Nucleus accumbens (tissue), 56 donors: ENCODE data around the gene ARHGAP8.

Source experiments
- DNase-seq, 56 donors: peaks; one replicate each; lab custom pipeline; 2025; lab: John Stamatoyannopoulos, UW

The ARHGAP8 gene

DNA sequence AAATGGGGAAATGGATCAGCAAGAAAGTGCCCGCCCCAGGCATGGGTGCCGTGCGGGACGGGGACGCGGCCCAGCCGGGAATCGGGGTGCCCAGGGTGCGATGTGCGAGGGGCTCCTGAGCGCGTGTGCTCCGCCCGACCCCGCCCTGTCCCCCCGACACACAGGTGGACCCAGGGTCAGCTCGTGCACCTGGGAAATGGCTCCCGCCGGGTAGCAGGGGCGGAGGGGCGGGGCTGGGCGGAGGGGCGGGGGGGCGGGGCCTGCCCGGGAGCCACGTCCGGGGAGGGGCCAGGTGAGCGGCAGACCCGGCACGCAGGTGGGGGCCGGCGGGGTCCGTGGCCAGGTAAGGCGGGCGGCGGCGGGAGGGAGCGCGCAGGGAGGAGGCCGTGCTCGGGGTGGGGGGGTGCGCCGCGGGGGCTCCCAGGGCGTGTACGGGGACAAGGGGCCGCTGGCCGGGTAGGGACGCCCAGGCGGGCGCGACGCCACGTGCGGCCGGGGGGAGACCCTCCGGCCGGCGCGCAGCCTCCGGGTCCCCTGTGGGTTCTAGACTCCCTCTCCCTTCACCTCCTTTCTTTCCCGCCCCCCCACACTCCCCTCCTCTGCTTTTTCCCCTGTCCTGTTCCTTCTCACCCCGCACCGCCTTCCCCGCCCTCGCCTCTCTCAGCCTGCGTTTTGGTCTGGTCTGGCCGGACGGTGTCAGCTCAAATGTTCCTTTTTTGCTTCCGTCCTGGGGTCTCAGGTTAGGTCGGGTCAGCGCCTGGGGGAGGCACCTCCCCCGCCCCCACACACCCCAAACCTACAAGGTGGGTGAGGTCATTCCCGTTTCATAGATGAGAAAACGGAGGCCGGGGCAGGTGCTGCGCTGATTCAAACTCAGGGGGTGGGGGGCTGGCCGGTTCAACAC, at the start of gene ARHGAP8:
Gene ARHGAP8, plus strand, starts transcription at position 291 of the 904 bp plus-strand sequence. CDS start 33,953 bp downstream, outside the sequence.
- DNase-seq = peak in 1 of 56 donors; percentile 24

DNA sequence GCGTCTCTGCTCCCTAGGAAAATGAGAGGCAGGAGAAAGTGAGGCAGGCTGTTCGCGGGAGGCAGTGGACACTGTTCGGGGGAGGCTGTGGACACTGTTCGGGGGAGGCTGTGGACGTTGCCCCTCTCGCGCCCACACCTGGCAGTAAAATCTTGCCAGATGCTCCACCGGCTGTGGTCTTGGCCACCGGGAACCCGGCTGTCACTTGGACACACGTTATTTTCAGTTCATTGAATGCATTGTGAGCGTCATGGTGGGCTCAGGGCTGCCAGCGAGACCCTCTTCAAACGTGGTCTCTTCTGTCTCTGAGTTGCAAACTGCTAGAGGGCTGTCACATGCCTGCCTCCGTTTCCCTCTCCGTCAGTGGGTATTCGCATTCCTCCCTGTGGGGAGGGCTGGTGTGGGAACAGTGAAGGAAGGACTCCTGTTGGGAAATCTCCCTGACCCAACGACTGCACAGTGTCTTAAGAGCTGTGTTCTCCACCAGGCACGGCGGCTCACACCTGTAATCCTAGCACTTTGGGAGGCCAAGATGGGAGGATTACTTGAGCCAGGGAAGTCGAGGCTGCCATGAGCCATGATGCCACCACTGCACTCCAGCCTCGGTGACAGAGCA, 49.0 kb upstream of the ARHGAP8 start:
- no peak for DNase-seq

DNA sequence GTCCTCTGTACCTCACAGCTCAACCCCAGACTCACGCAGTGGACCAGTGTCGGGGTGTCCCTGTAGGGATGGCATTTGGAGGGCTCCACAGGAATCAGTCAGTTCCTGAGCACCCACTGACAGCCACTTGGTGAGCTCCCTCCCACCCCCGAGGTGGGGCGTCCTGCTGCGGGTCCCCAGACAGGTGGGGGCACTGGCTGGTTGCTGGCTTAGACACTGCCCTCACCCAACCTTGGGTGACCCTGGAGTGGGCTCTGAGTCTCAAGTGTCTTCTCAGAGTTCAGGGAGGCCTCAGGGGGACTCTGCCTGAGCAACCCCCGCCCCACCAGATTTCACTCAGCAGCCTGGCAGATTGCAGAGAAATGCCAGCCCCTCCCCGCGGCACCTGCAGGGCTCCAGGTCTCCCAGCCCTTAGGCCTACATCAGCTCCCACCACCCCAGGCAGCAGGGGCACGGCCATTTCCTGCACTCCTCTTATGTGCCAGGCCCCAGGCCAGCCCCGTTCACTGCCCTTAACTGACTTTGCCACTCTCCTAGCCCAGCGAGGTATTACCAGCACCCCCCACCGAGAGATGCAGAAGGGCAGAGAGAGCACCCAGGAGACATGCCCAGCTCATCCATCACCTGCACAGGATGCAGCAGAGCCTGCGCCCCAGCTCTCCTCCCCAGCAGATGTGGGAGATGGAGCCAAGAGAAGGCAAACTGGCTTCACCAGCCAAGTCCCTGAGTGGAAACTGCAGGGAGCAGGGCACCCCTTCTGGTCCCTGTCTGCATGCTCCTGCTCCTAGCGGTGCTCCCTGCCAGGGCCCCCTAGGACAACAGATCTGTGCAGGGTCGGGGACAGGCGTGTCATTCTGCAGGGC, 48.0 kb upstream of the ARHGAP8 start:
- no peak for DNase-seq

DNA sequence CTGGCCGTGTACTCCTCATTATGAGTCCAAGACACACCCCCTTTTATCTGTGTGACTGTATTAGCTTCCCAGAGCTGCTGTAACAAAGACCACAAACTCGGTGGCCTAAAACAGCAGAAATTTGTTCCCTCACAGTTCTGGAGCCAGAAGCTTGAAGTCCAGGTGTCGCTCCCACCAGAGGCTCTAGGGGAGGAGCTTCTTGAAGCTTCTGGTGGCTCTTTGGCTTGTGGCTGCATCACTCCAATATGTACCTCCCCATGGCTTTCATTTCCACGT, 47.4 kb upstream of the ARHGAP8 start:
- DNase-seq = no peak

DNA sequence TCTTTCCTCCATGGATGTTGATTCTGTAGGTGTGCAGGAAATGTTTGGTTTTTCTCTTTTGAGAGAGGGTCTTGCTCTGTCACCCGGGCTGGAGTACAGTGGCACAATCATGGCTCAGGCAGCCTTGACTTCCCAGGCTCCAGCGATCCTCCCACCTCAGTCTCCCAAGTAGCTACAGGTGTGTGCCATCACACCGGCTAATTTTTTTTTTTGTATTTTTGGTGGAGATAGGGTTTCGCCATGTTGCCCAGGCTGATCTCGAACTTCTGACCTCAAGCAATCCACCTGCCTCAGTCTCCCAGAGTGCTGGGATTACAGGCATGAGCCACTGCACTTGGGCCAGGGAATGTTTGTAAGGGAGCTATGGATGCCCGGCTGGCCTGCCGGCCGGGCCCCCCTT, 45.9 kb upstream of the ARHGAP8 start:
- no peak for DNase-seq

DNA sequence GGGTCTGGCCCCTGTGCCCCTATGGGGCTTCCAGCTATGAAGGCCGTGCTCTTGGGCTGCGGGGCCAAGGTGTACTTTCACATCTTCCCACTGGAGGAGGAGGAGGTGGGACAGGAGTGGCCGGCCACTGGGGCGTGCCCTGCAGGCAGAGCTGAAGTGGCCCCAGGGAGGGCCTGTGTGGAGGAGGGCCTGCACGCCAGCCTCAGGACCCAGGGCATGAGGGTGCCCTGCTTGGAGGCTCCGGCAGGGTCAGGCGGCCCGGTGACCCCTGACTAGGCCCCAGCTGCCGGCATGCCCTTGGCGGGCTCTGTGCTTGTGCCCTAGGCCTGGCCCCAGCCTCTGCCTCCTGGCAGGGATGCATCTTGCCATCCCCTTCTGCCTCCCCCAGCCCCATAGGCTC, 45.2 kb upstream of the ARHGAP8 start:
- DNase-seq = no peak

DNA sequence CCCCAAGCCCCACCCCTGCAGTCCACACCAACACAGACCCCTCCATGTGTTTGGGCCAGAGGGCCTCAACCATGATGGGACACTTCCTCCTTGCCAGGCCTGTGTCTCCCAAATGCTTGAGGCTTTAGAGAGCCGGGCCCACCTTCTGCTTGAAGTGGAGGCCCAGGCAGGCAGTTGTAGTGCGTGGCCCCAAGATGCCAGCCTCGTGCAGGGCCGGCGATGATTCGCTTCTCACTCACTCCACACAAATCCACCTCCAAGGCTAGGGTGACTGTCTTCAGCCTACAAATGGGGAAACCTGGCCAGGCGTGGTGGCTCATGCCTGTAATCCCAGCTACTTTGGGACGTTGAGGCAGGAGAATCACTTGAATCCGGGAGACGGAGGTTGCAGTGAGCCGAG, 44.6 kb upstream of the ARHGAP8 start:
- no peak for DNase-seq

DNA sequence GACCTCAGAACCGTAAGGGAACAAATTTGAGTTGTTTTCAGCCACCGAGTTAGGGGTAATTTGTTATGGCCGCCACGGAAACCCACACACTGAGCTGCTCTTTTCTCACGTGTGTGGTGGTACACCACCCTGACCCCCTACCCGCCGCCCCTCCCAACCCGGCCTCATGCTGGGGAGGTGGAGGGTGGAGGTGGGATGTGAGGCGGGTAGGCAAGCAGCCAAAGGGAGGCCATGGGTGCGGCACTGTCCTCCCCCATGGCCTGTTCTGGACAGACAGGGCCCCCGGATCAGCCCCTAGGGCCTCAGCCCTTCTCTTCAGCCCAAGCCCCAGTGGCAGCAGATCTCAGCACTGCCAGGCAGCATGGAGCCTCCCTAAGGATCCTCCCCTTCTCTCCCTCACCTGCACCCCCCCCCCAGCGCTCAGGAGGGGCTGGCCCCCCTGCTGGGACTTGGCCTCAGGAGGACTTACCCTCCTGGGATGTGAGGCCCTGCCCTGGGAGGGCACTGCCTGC, 42.4 kb upstream of the ARHGAP8 start:
- no peak for DNase-seq

DNA sequence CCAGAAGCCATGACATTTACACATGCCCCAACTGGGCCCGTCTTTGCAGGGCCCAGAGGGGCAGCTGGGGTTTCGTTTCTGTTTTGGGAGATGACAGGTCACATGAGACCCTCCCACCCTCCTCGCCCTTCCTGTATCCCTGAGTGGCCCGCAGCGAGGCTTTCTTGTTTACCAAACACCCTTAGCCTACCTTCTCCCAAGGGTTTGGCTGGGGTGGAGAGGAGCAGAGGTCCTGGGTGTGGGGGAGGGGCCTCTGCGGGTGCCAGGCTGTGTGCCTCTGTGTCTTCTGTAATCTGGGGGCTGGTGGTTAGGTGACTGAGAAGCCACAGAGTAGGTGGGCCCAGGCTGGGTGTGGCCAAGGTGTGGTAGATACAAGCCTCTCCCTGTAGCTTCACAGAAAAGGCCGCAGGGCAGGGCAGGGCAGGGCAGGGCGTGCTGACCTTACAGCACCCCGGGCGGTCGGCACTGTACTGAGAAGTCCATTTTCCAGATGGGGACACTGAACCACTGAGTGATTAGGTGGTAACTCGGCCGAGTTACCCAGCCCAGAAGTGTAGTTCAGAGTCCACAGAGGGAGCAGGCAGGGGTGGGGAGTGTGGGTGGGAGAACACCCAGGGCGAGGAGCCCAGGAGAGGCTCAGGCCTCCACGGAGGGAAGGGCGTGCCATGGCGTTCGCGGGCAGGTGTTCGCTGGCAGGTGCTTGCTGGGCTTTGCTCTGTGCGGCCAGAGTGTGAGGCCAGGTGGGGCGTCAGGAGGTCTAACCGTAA, 41.7 kb upstream of the ARHGAP8 start:
- DNase-seq = no peak

DNA sequence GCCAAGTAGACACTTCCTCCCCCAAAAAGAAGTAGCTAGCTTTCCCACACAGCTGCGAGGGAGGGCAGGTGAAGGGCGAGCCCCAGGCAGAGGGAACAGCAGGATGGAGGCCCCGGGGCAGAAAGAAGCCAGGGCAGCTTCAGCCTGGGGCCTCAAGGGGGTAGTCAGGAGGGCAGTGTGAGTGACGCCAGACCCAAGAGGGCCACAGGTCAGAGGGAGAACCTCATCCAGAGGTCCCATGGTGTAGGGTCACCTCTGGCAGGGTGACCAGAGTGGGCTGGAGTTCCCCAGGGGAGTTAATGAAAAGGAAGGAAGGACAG, 41.2 kb upstream of the ARHGAP8 start:
- no peak for DNase-seq

DNA sequence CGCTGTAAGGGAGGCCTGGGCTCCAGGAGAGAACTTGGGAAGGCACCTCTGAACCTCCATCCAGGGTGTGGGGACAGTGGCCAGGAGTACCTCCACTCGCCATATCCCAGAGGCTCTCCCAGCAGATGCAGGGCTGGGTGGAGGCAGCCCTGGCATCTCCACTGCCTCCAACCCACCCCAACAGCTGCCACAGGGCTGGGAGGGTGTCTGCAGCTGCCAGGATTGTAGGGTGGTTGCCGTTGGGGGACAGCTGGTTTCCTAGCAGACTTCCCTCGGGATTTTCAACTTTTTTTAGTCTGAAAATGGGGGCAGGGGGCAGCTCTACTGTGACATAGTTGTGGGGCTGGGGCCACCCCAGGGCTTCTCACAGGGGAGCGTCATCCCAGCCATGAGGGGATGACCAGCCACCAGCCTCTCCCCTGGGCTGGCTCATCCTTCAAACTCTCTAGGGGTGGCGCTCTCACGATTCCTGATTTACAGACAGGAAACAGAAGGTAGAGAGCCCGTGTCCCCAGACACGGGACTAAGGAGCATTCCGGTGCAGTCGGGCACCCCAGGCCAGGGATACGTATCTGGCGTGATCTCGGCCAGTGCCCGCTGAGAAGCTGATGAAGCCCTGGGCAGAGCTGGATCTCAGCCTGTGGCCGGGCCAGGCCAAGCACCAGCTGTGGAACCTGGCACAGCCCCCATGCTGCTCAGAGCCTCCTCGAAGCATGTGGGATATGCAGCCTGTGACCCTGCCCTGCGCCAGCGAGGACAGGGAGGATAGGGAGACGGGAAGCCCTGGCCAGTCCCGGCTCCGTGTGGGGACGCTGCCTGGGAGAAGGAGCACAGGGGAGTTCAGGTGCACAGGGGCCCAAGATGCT, 40.5 kb upstream of the ARHGAP8 start:
- DNase-seq = peak in 15 of 56 donors; percentile 6 to 47 (median 19)

DNA sequence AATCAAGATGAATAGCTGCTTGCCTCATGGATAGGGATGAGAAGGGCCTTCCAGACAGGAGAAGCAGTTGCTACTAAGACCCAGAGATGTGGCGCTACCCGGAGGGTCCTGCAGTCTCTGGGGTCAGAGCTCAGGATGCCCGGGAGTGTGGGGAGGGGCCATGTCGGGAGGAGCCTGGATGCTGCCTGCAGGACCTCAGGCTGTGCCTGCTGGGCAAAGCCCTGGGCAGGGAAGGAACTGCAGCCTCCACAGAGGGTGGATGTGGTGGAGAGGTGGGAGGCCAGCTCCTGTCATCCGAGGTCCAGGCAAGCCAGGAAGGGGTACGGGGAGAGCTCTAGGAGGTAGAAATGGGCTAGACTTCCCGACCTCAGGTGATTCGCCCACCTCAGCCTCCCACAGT, 39.4 kb upstream of the ARHGAP8 start:
- no peak for DNase-seq

DNA sequence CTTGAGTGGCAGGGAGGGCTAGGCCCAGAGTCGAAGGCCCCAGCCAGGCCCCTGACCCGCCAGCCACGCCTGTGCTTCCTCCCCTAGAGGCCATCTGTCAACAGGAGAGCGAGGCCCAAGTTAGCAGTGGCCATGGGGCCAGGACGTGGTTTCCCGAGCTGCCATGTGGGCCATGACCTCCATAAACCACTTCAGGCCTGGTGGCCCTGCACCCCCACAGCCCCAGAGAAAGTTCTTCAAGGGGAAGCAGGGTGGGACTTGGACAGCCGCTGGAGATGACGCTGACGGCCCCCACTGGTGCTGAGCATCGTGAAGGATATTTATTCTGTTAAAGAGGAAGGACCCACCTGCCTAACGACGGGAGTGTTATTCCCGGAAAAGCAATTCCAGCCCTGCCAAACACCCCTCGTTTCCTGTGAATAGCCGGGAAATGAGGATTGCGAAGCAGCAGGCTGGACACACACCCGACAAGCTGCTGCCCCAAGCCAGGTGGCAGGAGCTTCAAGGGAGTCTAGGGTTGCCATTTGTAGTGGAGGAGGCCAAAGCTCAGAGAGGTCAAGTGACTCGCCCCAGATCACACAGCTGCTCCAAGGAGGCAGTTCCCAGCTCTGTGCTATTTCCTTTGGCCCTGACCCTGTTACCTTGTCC, 37.5 kb upstream of the ARHGAP8 start:
- DNase-seq = no peak

DNA sequence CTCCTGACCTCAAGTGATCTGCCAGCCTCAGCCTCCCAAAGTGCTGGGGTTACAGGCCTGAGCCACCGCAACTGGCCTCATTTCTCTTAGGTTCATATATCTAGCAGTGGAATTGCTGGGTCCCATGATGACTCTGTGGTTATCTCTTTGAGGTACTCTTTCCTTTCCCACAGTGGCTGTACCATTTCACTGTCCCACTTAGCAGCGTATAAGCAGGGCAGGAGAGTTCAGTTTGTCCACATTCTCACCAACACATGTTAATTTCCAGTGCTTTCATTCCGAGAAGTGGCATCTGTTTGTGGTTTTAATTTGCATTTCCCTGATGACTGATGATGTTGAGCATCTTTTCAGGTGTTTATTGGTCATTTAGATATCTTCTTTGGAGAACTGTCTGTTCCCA, 34.0 kb upstream of the ARHGAP8 start:
- no peak for DNase-seq

DNA sequence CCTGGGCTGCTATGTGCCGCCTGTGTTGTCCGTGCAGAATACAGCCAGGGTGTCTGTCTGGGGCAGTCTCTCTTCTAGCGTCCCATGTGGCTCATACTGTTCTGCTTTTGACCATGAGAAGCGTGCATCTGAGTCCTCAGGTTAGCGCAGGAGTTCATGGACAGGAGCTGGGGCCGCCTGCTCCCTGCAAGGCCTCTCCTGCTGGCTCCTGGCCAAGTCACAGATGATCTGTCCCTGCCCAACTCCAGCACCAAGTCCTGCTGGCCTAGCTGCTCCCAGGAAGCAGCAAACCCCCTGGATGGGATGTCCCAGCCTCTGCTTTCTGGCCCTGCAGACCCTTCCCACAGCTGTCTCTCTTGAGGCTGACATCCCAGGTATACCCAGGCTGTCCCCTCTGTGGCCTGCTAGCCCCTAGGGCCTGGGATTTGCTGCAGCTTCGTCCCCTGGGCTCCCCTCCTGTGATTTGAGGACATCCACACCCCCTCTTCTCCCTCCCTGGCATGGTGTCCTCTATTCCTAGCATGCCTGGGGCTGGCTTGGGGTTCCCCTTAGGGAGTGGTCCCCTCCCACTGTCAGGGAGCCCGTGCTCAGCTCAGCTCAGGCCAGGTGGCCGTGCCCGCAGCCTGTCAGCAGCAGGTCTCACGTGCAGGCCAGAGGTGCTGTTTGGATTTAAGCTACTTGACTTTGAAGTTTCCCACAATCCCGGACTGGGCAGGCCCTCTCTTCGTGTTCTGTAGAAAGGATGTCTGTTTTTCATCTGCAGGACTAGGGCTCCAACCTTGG, 32.6 kb upstream of the ARHGAP8 start:
- peak in 2 of 56 donors; percentile 3 to 18 for DNase-seq

DNA sequence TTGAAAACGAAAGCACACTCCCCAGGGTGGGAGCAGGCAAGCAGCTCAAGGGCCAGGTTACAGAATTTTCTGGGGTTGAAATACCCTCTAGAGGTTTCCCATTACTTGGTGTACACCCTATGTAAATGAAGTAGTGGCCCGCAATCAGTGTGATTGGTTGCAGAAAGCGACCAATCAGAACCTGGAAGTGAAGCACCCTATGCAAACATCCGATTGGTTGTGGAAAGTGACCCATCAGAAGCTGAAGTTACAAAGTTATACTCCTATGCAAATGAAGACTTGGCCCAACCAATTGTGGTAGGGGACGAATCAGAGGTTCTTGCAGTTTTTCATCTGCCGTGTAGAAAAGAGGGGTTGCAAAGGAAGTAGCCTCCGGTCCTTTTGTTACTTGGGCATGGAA, 31.2 kb upstream of the ARHGAP8 start:
- DNase-seq = no peak

DNA sequence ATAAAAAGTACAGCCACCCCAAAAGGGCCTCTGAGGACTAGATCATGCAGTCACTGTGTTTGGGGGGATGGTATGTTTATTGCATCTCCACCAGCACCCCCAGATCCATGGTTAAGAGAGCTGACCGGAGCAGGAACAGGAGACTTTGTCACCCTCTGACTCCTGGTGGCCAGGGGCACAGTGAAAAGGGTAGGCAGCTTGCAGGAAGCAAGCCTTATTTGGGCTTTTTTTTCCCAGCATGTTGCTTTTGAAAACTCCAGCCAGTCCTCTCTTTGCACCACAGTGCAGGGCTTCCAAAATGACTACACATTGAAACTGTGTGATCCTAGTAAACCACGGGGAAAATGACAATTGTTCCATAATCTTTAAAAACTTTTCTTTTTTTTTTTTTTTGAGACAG, 29.8 kb upstream of the ARHGAP8 start:
- DNase-seq = no peak

DNA sequence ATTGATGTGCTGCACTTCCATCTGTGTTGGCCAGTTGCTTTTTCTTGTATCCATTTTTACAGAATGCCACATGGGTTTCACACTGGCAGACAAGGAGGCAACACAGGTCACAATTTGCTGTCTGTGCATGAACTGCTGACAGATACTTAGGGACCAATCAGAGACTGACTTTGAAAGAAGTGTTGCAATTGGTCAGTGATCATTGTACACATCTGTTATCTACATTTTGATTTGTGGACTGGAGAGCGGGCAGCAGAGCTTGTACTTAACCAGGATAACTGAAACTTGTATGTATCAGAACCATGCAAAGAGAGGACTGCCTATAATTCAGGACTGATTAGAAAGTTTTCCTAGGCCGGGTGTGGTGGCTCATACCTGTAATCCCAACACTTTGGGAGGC, 28.6 kb upstream of the ARHGAP8 start:
- DNase-seq = no peak
